IPS-20b (cell line): ENCODE data around the gene SCO2.

Experiments
- H3K27ac ChIP-seq: one replicate; pipeline ENCODE4 v1.5.1; 2013; ENCODE audit warnings: low read length
- H3K27me3 ChIP-seq: 2 replicates; pipeline ENCODE4 v1.6.1; 2013; ENCODE audit warnings: mild to moderate bottlenecking, low read length, inconsistent platforms; ENCODE audit not compliant: insufficient read depth
- H3K36me3 ChIP-seq: 2 replicates; pipeline ENCODE4 v1.6.1; 2013; ENCODE audit warnings: low read depth, mild to moderate bottlenecking, inconsistent platforms, low read length, moderate library complexity; ENCODE audit not compliant: insufficient read depth
- H3K4me1 ChIP-seq: 2 replicates; pipeline ENCODE4 v1.6.1; 2013; ENCODE audit warnings: mild to moderate bottlenecking, control low read depth, inconsistent platforms, low read length, moderate library complexity; ENCODE audit not compliant: insufficient read depth
- H3K4me3 ChIP-seq: 2 replicates; pipeline ENCODE4 v1.5.1; 2013; ENCODE audit warnings: mild to moderate bottlenecking, low read length, inconsistent platforms
- H3K9ac ChIP-seq: 2 replicates; pipeline ENCODE4 v1.6.1; 2013; ENCODE audit warnings: low read depth, mild to moderate bottlenecking, inconsistent platforms, low read length, moderate library complexity
- H3K9me3 ChIP-seq: 2 replicates; pipeline ENCODE4 v1.6.1; 2013; ENCODE audit warnings: mild to moderate bottlenecking, low read depth, low read length, inconsistent platforms; ENCODE audit not compliant: insufficient read depth

Gene SCO2

GRCh38 chr22:50564289-50564688, 38.9 kb upstream of the SCO2 start:
- H3K27me3 ChIP-seq: peaks cover 31% of the 10 kb centered on the region
- H3K9me3 ChIP-seq: no peaks in the 10 kb centered on the region
- H3K36me3 ChIP-seq: peaks cover 13% of the 10 kb centered on the region
- no peak overlapping the region for H3K27ac ChIP-seq
- H3K9ac ChIP-seq: no peak overlapping the region
- no peaks in the 10 kb centered on the region for H3K4me1 ChIP-seq
- no peak overlapping the region for H3K4me3 ChIP-seq

DNA sequence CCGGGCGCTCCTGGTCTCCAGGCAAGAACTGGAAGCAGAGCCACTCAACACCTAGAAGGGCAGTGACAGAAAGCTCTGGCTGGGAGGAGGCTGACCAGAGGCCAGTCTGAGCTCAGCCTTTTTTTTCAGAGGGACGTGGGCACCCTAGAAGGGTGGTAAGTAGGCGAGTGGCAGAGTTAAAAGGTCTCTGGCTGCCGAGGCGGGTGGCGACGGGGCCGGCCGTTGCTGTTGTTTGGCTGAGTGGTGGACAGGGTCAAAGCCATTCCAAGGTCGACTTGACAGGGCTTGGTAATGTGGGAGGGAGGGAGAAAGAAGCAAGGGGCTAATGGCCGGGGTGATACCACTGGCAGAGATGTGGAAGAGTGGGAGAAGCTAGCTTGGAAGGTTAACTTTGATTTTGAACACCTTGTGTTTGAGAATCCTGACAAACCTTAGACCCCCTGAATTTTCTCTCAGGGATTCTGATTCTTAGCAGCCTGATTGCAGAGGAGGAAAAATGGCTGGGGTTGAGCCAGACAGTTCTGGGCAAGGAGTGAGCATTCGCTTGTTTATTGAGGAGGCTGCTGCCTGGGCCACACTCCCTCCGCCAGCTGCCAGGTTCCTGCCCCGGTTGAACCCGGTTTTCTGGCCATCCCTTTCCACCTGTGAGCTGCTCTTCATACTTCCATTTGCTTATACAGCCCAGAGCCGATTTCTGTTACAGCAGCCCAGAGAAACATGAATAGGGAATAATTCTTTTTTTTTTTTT, 38.2 kb upstream of the SCO2 start:
- no peak overlapping the region for H3K27ac ChIP-seq
- H3K27me3 ChIP-seq: peaks cover 34% of the 10 kb centered on the region
- H3K9me3 ChIP-seq: no peaks in the 10 kb centered on the region
- peak overlapping the region; percentile 37; the same call in 1 of the 2 replicates for H3K9ac ChIP-seq
- peaks cover 6% of the 10 kb centered on the region; the same call in 1 of the 2 replicates for H3K36me3 ChIP-seq
- no peaks in the 10 kb centered on the region for H3K4me1 ChIP-seq
- H3K4me3 ChIP-seq: peak overlapping the region; percentile 76

DNA sequence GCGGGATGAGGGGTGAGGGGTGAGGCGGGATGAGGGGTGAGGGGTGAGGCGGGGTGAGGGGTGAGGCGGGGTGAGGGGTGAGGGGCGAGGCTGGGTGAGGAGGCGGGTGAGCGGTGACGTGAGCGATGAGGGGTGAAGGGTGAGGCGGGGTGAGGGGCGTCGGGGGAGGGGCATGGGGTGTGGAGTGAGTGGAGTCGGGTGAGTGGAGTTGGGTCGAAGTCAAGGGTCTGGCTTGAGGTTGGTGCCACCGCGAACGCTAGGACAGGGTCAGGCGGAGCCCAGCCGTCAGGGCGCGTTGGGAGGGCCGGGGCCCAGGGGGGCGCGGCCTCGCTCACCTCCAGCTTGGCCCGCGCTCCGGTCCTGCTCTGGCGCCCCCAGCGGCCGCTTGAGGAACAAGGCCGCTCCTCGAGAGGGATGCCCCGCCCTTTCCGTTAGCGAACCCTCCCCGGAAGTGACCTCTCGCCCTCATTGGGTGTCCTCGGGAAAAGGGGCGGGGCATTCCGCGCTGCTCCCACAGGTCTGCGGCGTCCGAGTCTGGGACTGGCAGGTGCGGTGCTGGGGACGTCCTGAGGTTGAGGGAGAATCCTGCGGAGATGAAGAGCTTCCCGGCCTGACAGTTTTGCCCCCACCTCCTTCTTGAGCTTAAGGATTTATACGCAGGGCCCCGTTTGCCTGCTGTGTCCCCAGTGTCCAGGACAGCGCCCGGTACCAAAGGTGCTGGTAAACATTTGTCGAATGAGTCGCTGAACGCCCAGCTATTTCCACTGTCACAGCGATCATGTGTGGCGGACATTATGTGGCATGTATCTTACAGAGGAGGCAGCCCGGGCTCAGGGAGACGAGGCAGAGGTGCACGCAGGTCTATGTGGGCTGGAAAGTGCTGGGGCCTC, 37.4 kb upstream of the SCO2 start, which contains the start of gene SYCE3:
TSS of gene SYCE3 (minus strand) at position 397 of the 890 bp plus-strand sequence. CDS start 6,514 bp downstream, outside the sequence.
- peak within 1 kb of the TSS; percentile 37; the same call in 1 of the 2 replicates for H3K9ac ChIP-seq

GRCh38 chr22:50561401-50562358, 36.3 kb upstream of the SCO2 start:
- Histone ChIP-seq H3K27me3 (peaks cover 38% of the 10 kb centered on the region), H3K4me3 (no peak overlapping the region), H3K9me3 (no peaks in the 10 kb centered on the region), H3K9ac (no peak overlapping the region), H3K4me1 (no peaks in the 10 kb centered on the region), H3K27ac (no peak overlapping the region), H3K36me3 (no peaks in the 10 kb centered on the region)

More for the DNA sequence above, 37.4 kb upstream of the SCO2 start, which contains the start of gene SYCE3:
- no peaks in the 10 kb centered on the region for H3K4me1 ChIP-seq
- peak within 1 kb of the TSS; percentile 76 for H3K4me3 ChIP-seq
- no peaks in the 10 kb centered on the region for H3K9me3 ChIP-seq
- H3K27ac ChIP-seq: no peak within 1 kb of the TSS
- peaks cover 3% of the 10 kb centered on the region; the same call in 1 of the 2 replicates for H3K36me3 ChIP-seq
- H3K27me3 ChIP-seq: peaks cover 38% of the 10 kb centered on the region

DNA sequence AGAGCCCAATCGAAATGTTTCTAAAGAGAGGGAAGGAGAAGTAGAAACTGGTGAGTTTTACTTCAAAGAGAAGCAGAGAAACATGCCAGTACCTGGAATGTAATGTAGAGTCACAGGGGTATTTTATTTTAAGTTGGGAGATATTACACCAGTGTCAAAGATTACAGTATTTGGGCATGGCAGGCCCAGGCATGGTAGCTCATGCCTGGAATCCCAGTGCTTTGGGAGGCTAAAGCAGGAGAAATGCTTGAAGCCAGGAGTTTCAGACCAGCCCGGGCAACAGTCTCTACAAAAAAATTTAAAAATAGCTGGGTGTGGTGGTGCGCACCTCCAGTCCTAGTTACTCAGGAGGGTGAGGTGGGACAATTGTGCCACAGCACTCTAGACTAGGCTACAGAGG, 34.6 kb upstream of the SCO2 start:
- Histone ChIP-seq H3K9ac (no peak overlapping the region), H3K36me3 (no peaks in the 10 kb centered on the region), H3K4me1 (peaks cover 2% of the 10 kb centered on the region; the same call in 1 of the 2 replicates), H3K27ac (no peak overlapping the region), H3K27me3 (peaks cover 34% of the 10 kb centered on the region), H3K9me3 (no peaks in the 10 kb centered on the region), H3K4me3 (no peak overlapping the region)

- no peaks in the 10 kb centered on the region for H3K9me3 ChIP-seq
- no peak overlapping the region for H3K4me3 ChIP-seq
- no peak overlapping the region for H3K27ac ChIP-seq
- peaks cover 2% of the 10 kb centered on the region; the same call in 1 of the 2 replicates for H3K4me1 ChIP-seq
- H3K9ac ChIP-seq: no peak overlapping the region
- peaks cover 15% of the 10 kb centered on the region for H3K27me3 ChIP-seq
- H3K36me3 ChIP-seq: no peaks in the 10 kb centered on the region
These were observed 31.3 kb upstream of the SCO2 start for GRCh38 chr22:50556703-50557102.

GRCh38 chr22:50553310-50553709, 27.9 kb upstream of the SCO2 start:
- H3K4me3 ChIP-seq: no peak overlapping the region
- peaks cover 2% of the 10 kb centered on the region; the same call in 1 of the 2 replicates for H3K4me1 ChIP-seq
- H3K36me3 ChIP-seq: no peaks in the 10 kb centered on the region
- H3K27me3 ChIP-seq: 0 out of 2 replicates have a peak, but pooled peaks cover under 1% of the 10 kb centered on the region
- H3K27ac ChIP-seq: no peak overlapping the region
- no peaks in the 10 kb centered on the region for H3K9me3 ChIP-seq
- H3K9ac ChIP-seq: no peak overlapping the region

DNA sequence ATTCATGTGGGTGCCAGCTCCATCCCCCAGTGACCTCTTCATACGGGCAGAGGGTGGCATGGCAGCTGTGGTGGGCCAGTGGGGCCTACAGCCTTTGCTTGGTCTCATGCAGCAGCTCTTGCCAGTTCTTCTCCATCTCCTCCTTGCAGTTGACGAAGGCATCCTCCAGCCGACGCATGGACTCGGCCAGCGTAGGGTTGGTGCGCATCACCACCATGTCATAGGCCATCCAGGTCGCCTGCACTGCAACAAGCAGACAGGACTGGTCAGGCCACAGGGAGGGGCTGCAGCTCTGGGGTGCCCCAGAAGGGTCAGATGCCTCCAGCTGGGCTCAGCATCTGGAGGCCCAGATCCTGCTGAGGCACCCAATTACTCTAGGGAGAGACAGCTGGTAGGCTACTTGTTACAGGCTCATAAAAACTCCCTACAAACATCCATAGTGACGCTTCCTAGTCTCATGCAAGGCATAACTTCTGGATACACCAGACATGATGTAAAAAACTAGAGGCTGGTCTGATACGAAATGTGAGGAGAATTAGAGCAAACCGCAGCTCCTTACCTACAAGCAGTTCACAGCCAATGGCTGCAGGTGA, 25.9 kb upstream of the SCO2 start:
- Histone ChIP-seq H3K27ac (no peak overlapping the region), H3K36me3 (no peaks in the 10 kb centered on the region), H3K4me1 (peaks cover 2% of the 10 kb centered on the region; the same call in 1 of the 2 replicates), H3K4me3 (no peak overlapping the region), H3K9me3 (no peaks in the 10 kb centered on the region), H3K9ac (no peak overlapping the region), H3K27me3 (no peaks in the 10 kb centered on the region)

DNA sequence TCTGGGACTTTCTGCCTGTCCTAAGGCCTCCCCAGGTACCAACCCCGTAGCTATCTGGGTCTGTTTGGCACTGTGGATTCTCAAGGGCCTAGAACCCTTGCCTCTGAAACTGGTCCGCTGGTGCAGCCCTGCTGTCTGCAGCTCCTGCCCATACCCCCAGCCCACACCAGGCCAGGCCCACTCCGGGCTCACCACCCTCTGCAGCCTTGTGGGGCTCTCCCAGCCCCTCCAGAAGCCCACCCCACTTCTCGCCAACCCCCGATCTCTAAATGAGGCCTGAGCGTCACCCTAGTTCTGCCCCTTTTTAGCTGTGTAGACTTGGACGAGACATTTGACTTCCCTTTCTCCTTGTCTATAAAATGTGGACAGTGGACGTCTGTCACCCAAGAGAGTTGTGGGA, 25.0 kb upstream of the SCO2 start:
- peaks cover 2% of the 10 kb centered on the region; the same call in 1 of the 2 replicates for H3K4me1 ChIP-seq
- H3K36me3 ChIP-seq: no peaks in the 10 kb centered on the region
- no peak overlapping the region for H3K4me3 ChIP-seq
- no peaks in the 10 kb centered on the region for H3K9me3 ChIP-seq
- no peak overlapping the region for H3K9ac ChIP-seq
- H3K27ac ChIP-seq: no peak overlapping the region
- peaks cover 6% of the 10 kb centered on the region; the same call in 1 of the 2 replicates for H3K27me3 ChIP-seq

GRCh38 chr22:50548921-50549790, 23.8 kb upstream of the SCO2 start:
- Histone ChIP-seq H3K9me3 (no peaks in the 10 kb centered on the region), H3K4me3 (no peak overlapping the region), H3K36me3 (no peaks in the 10 kb centered on the region), H3K27me3 (peaks cover 18% of the 10 kb centered on the region), H3K27ac (no peak overlapping the region), H3K9ac (no peak overlapping the region), H3K4me1 (no peaks in the 10 kb centered on the region; the same call in 1 of the 2 replicates)
